Activated naive CD8-positive, alpha-beta T cell treated with anti-CD3 and anti-CD28 coated beads, Interleukin-2, amount 50 U/mL, for 16 hours (primary cell): ENCODE results near the gene MAPT.
"Not testable (repeated sequence)": the region's sequence is repeated elsewhere in the genome, so short reads cannot be mapped to it uniquely, and the experiment has no call there.

ENCODE experiments used
- DNase-seq: peaks from one replicate; pipeline ENCODE4 v3.0.0-alpha.2; 2020; ENCODE audit warnings: low read depth, low spot score

The MAPT gene

DNA sequence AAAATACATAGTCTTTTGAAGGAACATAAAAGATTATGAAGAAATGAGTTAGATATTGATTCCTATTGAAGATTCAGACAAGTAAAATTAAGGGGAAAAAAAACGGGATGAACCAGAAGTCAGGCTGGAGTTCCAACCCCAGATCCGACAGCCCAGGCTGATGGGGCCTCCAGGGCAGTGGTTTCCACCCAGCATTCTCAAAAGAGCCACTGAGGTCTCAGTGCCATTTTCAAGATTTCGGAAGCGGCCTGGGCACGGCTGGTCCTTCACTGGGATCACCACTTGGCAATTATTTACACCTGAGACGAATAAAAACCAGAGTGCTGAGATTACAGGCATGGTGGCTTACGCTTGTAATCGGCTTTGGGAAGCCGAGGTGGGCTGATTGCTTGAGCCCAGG, 114.2 kb downstream of the MAPT start:
- DNase-seq = no peak

DNA sequence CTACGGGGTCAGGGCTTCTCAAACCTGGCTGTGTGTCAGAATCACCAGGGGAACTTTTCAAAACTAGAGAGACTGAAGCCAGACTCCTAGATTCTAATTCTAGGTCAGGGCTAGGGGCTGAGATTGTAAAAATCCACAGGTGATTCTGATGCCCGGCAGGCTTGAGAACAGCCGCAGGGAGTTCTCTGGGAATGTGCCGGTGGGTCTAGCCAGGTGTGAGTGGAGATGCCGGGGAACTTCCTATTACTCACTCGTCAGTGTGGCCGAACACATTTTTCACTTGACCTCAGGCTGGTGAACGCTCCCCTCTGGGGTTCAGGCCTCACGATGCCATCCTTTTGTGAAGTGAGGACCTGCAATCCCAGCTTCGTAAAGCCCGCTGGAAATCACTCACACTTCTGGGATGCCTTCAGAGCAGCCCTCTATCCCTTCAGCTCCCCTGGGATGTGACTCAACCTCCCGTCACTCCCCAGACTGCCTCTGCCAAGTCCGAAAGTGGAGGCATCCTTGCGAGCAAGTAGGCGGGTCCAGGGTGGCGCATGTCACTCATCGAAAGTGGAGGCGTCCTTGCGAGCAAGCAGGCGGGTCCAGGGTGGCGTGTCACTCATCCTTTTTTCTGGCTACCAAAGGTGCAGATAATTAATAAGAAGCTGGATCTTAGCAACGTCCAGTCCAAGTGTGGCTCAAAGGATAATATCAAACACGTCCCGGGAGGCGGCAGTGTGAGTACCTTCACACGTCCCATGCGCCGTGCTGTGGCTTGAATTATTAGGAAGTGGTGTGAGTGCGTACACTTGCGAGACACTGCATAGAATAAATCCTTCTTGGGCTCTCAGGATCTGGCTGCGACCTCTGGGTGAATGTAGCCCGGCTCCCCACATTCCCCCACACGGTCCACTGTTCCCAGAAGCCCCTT, 115.6 kb downstream of the MAPT start:
- no peak for DNase-seq

DNA sequence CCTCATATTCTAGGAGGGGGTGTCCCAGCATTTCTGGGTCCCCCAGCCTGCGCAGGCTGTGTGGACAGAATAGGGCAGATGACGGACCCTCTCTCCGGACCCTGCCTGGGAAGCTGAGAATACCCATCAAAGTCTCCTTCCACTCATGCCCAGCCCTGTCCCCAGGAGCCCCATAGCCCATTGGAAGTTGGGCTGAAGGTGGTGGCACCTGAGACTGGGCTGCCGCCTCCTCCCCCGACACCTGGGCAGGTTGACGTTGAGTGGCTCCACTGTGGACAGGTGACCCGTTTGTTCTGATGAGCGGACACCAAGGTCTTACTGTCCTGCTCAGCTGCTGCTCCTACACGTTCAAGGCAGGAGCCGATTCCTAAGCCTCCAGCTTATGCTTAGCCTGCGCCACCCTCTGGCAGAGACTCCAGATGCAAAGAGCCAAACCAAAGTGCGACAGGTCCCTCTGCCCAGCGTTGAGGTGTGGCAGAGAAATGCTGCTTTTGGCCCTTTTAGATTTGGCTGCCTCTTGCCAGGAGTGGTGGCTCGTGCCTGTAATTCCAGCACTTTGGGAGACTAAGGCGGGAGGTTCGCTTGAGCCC, 116.3 kb downstream of the MAPT start:
- DNase-seq = no peak

DNA sequence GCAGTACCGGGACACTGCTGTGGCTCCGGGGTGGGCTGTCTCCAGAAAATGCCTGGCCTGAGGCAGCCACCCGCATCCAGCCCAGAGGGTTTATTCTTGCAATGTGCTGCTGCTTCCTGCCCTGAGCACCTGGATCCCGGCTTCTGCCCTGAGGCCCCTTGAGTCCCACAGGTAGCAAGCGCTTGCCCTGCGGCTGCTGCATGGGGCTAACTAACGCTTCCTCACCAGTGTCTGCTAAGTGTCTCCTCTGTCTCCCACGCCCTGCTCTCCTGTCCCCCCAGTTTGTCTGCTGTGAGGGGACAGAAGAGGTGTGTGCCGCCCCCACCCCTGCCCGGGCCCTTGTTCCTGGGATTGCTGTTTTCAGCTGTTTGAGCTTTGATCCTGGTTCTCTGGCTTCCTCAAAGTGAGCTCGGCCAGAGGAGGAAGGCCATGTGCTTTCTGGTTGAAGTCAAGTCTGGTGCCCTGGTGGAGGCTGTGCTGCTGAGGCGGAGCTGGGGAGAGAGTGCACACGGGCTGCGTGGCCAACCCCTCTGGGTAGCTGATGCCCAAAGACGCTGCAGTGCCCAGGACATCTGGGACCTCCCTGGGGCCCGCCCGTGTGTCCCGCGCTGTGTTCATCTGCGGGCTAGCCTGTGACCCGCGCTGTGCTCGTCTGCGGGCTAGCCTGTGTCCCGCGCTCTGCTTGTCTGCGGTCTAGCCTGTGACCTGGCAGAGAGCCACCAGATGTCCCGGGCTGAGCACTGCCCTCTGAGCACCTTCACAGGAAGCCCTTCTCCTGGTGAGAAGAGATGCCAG, 117.6 kb downstream of the MAPT start:
- DNase-seq = no peak

DNA sequence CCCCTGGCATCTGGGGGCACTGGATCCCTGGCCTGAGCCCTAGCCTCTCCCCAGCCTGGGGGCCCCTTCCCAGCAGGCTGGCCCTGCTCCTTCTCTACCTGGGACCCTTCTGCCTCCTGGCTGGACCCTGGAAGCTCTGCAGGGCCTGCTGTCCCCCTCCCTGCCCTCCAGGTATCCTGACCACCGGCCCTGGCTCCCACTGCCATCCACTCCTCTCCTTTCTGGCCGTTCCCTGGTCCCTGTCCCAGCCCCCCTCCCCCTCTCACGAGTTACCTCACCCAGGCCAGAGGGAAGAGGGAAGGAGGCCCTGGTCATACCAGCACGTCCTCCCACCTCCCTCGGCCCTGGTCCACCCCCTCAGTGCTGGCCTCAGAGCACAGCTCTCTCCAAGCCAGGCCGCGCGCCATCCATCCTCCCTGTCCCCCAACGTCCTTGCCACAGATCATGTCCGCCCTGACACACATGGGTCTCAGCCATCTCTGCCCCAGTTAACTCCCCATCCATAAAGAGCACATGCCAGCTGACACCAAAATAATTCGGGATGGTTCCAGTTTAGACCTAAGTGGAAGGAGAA, 118.2 kb downstream of the MAPT start:
- no peak for DNase-seq

DNA sequence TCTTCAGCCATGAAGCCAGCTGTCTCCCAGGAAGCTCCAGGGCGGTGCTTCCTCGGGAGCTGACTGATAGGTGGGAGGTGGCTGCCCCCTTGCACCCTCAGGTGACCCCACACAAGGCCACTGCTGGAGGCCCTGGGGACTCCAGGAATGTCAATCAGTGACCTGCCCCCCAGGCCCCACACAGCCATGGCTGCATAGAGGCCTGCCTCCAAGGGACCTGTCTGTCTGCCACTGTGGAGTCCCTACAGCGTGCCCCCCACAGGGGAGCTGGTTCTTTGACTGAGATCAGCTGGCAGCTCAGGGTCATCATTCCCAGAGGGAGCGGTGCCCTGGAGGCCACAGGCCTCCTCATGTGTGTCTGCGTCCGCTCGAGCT, 118.8 kb downstream of the MAPT start:
- DNase-seq = no peak

DNA sequence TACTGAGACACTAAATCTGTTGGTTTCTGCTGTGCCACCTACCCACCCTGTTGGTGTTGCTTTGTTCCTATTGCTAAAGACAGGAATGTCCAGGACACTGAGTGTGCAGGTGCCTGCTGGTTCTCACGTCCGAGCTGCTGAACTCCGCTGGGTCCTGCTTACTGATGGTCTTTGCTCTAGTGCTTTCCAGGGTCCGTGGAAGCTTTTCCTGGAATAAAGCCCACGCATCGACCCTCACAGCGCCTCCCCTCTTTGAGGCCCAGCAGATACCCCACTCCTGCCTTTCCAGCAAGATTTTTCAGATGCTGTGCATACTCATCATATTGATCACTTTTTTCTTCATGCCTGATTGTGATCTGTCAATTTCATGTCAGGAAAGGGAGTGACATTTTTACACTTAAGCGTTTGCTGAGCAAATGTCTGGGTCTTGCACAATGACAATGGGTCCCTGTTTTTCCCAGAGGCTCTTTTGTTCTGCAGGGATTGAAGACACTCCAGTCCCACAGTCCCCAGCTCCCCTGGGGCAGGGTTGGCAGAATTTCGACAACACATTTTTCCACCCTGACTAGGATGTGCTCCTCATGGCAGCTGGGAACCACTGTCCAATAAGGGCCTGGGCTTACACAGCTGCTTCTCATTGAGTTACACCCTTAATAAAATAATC, 119.3 kb downstream of the MAPT start:
- DNase-seq = no peak

DNA sequence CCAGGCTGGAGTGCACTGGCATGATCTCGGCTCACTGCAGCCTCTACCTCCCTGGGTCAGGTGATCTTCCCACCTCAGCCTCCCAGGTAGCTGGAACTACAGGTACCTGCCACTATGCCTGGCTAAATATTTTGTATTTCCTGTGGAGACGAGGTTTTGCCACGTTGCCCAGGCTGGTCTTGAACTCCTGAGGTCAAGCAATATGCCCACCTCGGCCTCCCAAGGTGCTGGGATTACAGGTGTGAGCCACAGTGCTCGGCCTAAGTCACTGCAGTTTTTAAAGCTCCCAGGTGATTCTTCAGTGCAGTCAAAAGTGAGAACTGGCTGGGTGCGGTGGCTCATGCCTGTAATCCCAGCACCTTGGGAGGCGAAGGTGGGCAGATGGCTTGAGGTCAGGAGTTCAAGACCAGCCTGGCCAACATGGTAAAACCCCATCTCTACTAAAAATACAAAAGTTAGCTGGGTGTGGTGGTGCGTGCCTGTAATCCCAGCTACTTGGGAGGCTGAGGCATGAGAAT, 125.1 kb downstream of the MAPT start:
- DNase-seq = not testable (repeated sequence)

DNA sequence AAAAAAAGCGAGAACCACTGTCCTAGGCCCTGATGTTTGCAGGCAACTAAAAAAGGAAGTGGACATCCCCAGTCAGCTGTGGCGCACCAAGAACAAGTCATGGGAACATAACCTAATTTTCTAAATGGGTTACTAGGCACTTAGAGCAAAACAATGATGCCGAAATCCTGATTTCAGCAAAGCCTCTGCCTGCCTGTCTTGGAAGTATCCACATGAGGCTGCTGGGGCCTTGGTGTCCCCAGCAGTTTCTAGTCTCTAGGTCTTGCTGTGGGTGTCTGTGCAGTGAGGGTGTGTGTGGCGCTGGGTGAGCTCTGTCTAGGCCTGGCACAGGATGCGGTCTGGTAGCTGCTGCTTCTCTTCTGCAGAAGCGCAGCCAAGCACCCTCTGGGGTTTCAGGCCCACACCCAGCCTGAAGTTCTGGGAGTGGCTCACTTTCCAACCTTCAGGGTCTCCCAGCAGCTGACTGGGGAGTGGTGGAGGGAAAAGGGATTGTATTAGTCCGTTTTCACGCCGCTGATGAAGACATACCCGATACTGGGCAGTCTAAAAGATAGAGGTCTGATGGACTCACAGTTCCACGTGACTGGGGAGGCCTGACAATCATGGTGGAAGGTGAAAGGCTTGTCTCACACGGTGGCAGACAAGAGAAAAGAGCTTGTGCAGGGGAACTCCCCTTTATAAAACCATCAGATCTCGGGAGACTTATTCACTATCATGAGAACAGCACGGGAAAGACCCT, 125.8 kb downstream of the MAPT start:
- DNase-seq = no peak

DNA sequence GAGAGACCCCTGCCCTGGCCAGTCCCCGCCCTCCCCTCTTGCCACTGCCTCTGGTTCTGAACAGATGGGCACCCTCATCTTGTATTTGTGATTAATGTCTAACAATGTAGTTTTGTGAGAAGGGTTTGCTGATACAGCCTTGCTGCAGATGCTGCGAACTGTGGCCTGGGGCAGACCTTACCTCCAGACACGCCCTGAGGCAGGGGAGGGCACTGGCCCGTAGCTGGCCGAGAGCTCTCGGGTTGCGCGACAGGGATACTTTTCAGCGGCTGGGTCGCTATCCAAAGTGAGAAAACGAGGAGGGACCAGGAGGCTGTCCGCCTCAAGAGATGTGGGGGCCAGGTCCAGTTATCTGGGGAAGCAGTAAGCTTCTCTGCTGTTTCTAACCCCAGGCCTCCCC, 126.6 kb downstream of the MAPT start:
- DNase-seq = no peak

DNA sequence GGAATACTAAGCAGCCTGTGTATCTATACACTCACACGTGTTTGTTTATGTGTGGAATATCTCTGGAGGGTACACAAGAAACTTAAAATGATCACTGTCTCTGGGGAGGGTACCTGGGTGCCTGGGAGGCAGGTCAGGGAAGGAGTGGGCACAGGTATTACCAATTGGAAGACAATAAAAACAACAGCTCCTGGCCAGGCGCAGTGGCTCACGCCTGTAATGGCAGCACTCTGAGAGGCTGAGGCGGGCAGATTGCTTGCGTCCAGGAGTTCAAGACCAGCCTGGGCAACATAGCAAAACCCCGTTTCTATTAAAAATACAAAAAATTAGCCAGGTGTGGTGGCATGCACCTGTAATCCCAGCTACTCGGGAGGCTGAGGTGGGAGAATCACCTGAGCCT, 129.0 kb downstream of the MAPT start:
- DNase-seq = not testable (repeated sequence)

DNA sequence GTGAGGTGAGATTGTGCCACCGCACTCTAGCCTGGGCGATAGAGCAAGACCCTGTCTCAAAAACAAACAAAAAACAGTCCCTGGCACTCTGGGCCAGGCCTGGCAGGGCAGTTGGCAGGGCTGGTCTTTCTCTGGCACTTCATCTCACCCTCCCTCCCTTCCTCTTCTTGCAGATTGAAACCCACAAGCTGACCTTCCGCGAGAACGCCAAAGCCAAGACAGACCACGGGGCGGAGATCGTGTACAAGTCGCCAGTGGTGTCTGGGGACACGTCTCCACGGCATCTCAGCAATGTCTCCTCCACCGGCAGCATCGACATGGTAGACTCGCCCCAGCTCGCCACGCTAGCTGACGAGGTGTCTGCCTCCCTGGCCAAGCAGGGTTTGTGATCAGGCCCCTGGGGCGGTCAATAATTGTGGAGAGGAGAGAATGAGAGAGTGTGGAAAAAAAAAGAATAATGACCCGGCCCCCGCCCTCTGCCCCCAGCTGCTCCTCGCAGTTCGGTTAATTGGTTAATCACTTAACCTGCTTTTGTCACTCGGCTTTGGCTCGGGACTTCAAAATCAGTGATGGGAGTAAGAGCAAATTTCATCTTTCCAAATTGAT, 129.5 kb downstream of the MAPT start:
- no peak for DNase-seq

DNA sequence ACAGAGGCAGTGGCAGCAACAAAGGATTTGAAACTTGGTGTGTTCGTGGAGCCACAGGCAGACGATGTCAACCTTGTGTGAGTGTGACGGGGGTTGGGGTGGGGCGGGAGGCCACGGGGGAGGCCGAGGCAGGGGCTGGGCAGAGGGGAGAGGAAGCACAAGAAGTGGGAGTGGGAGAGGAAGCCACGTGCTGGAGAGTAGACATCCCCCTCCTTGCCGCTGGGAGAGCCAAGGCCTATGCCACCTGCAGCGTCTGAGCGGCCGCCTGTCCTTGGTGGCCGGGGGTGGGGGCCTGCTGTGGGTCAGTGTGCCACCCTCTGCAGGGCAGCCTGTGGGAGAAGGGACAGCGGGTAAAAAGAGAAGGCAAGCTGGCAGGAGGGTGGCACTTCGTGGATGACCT, 130.2 kb downstream of the MAPT start:
- DNase-seq = no peak

DNA sequence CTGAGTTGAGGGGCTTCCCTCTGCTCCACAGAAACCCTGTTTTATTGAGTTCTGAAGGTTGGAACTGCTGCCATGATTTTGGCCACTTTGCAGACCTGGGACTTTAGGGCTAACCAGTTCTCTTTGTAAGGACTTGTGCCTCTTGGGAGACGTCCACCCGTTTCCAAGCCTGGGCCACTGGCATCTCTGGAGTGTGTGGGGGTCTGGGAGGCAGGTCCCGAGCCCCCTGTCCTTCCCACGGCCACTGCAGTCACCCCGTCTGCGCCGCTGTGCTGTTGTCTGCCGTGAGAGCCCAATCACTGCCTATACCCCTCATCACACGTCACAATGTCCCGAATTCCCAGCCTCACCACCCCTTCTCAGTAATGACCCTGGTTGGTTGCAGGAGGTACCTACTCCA, 130.7 kb downstream of the MAPT start:
- no peak for DNase-seq

DNA sequence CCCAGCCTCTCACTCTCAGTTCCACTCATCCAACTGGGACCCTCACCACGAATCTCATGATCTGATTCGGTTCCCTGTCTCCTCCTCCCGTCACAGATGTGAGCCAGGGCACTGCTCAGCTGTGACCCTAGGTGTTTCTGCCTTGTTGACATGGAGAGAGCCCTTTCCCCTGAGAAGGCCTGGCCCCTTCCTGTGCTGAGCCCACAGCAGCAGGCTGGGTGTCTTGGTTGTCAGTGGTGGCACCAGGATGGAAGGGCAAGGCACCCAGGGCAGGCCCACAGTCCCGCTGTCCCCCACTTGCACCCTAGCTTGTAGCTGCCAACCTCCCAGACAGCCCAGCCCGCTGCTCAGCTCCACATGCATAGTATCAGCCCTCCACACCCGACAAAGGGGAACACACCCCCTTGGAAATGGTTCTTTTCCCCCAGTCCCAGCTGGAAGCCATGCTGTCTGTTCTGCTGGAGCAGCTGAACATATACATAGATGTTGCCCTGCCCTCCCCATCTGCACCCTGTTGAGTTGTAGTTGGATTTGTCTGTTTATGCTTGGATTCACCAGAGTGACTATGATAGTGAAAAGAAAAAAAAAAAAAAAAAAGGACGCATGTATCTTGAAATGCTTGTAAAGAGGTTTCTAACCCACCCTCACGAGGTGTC, 131.3 kb downstream of the MAPT start:
- DNase-seq = no peak

DNA sequence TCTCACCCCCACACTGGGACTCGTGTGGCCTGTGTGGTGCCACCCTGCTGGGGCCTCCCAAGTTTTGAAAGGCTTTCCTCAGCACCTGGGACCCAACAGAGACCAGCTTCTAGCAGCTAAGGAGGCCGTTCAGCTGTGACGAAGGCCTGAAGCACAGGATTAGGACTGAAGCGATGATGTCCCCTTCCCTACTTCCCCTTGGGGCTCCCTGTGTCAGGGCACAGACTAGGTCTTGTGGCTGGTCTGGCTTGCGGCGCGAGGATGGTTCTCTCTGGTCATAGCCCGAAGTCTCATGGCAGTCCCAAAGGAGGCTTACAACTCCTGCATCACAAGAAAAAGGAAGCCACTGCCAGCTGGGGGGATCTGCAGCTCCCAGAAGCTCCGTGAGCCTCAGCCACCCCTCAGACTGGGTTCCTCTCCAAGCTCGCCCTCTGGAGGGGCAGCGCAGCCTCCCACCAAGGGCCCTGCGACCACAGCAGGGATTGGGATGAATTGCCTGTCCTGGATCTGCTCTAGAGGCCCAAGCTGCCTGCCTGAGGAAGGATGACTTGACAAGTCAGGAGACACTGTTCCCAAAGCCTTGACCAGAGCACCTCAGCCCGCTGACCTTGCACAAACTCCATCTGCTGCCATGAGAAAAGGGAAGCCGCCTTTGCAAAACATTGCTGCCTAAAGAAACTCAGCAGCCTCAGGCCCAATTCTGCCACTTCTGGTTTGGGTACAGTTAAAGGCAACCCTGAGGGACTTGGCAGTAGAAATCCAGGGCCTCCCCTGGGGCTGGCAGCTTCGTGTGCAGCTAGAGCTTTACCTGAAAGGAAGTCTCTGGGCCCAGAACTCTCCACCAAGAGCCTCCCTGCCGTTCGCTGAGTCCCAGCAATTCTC, 132.1 kb downstream of the MAPT start:
- no peak for DNase-seq

DNA sequence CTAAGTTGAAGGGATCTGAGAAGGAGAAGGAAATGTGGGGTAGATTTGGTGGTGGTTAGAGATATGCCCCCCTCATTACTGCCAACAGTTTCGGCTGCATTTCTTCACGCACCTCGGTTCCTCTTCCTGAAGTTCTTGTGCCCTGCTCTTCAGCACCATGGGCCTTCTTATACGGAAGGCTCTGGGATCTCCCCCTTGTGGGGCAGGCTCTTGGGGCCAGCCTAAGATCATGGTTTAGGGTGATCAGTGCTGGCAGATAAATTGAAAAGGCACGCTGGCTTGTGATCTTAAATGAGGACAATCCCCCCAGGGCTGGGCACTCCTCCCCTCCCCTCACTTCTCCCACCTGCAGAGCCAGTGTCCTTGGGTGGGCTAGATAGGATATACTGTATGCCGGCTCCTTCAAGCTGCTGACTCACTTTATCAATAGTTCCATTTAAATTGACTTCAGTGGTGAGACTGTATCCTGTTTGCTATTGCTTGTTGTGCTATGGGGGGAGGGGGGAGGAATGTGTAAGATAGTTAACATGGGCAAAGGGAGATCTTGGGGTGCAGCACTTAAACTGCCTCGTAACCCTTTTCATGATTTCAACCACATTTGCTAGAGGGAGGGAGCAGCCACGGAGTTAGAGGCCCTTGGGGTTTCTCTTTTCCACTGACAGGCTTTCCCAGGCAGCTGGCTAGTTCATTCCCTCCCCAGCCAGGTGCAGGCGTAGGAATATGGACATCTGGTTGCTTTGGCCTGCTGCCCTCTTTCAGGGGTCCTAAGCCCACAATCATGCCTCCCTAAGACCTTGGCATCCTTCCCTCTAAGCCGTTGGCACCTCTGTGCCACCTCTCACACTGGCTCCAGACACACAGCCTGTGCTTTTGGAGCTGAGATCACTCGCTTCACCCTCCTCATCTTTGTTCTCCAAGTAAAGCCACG, 133.0 kb downstream of the MAPT start:
- no peak for DNase-seq

DNA sequence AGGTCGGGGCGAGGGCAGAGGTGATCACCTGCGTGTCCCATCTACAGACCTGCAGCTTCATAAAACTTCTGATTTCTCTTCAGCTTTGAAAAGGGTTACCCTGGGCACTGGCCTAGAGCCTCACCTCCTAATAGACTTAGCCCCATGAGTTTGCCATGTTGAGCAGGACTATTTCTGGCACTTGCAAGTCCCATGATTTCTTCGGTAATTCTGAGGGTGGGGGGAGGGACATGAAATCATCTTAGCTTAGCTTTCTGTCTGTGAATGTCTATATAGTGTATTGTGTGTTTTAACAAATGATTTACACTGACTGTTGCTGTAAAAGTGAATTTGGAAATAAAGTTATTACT, 133.6 kb downstream of the MAPT start:
- DNase-seq = no peak
